K562 (cell line): Measurements from ENCODE around the gene MTG2. TPM values are rescaled to one million over a fixed set of nuclear protein-coding genes. Genes with fewer than 3 reads are reported as not detected.

ENCODE experiments used
- ATF7 ChIP-seq: fragments of 450-650 bp; IDR thresholded peaks from 2 replicates; pipeline ENCODE4 v1.7.1; 2014; ENCODE audit warnings: mild to moderate bottlenecking, moderate library complexity
- CHD4 ChIP-seq: fragments of 200-600 bp; sonication (generic); IDR thresholded peaks from 3 replicates; pipeline ENCODE4 v1.6.1; 2012; ENCODE audit warnings: low read depth, mild to moderate bottlenecking, mixed read lengths, low read length, inconsistent platforms; ENCODE audit not compliant: insufficient read depth, insufficient replicate concordance, poor library complexity, severe bottlenecking
- COPS2 ChIP-seq: fragments of 450-650 bp; conservative IDR thresholded peaks from 2 replicates; pipeline ENCODE4 v1.6.1; 2016; ENCODE audit warnings: mild to moderate bottlenecking, moderate library complexity
- CREB3 ChIP-seq: fragments of 450-650 bp; conservative IDR thresholded peaks from 2 replicates; pipeline ENCODE4 v1.6.1; 2016; ENCODE audit warnings: missing genetic modification characterization, low read depth, mild to moderate bottlenecking, missing compliant biosample characterization, moderate library complexity
- FIP1L1 ChIP-seq: fragments of 200-400 bp; formaldehyde crosslinking; IDR thresholded peaks from 2 replicates; pipeline ENCODE4 v1.6.1; 2018; ENCODE audit warnings: mild to moderate bottlenecking, low read depth, low read length; ENCODE audit not compliant: poor library complexity, severe bottlenecking
- JUND ChIP-seq, 2 experiments: IDR thresholded peaks; 2 replicates in 1 of 2; 3 replicates in 1 of 2; pipeline ENCODE4 v1.6.1; 2011; ENCODE audit warnings: borderline replicate concordance in 2 of 2, low read depth in 2 of 2, low read length in 2 of 2, improper control_type of control experiment in 1 of 2, missing biosample characterization in 1 of 2, missing genetic modification characterization in 1 of 2, missing genetic modification reagents in 1 of 2
- RBBP5 ChIP-seq: fragments of 200-600 bp; sonication (generic); IDR thresholded peaks from 2 replicates; pipeline ENCODE4 v1.6.1; 2012; ENCODE audit warnings: borderline replicate concordance, mild to moderate bottlenecking, low read length, control low read depth, inconsistent platforms; ENCODE audit not compliant: insufficient read depth, poor library complexity, severe bottlenecking
- RBFOX2 ChIP-seq: fragments of 200-400 bp; formaldehyde crosslinking; IDR thresholded peaks from 2 replicates; pipeline ENCODE4 v1.6.1; 2017; ENCODE audit warnings: low read depth, mild to moderate bottlenecking, low read length, moderate library complexity
- TBP ChIP-seq: optimal IDR thresholded peaks from 2 replicates; pipeline ENCODE3; 2011; ENCODE audit warnings: low read depth, low read length, improper control_type of control experiment
- ZC3H11A ChIP-seq: IDR thresholded peaks from 2 replicates; pipeline ENCODE4 v1.6.1; 2012; ENCODE audit warnings: low read depth, low read length, improper control_type of control experiment
- ZNF134 ChIP-seq: fragments of 250-450 bp; sonication (Bioruptor Pico); conservative IDR thresholded peaks from 2 replicates; pipeline ENCODE4 v1.4.0; 2020
- ZNF165 ChIP-seq: fragments of 250-450 bp; sonication (Bioruptor Pico); IDR thresholded peaks from 2 replicates; pipeline ENCODE4 v1.4.0; 2020; ENCODE audit warnings: borderline replicate concordance
- polyA plus RNA-seq, 8 experiments: library from polyadenylated mRNA; depleted of rRNA in 4 of 8; stranded (reverse) in 5 of 8; unstranded in 3 of 8; fragments of >200 nt; fragmentation: Nextera tagmentation in 2 of 8; fragmentation: Illumina TruSeq in 1 of 8; extraction: Ambion mirVana in 2 of 8; extraction: Trizol in 1 of 8; gene quantifications; 2 replicates each; pipeline versions ENCODE4 v1.2.1 to v1.2.3, GENCODE V29; 2011 to 2014; ENCODE audit warnings: inconsistent platforms in 1 of 8, missing spikeins in 1 of 8
- total RNA-seq, 7 experiments: library from RNA; depleted of rRNA in 6 of 7; stranded (reverse); fragments of >200 nt in 6 of 7; fragmentation: Illumina TruSeq in 2 of 7; extraction: Trizol in 2 of 7; gene quantifications; 2 replicates each; pipeline versions ENCODE4 v1.2.1 to v1.2.3, GENCODE V29; 2011 to 2021; ENCODE audit warnings: low replicate concordance in 1 of 7
- TF ChIP-seq, protein P1 (sequence below): fragments of 450-650 bp; IDR thresholded peaks from 2 replicates; pipeline ENCODE4 v1.7.0; 2016; ENCODE audit warnings: borderline replicate concordance
- TF ChIP-seq, protein P2 (sequence below), 2 experiments: IDR thresholded peaks; 2 replicates each; pipeline ENCODE4 v1.6.1; 2012; ENCODE audit warnings: improper control_type of control experiment in 2 of 2, low read depth in 2 of 2, low read length in 2 of 2, borderline replicate concordance in 1 of 2
- TF ChIP-seq, protein P3 (sequence below): fragments of 450-650 bp; IDR thresholded peaks from 2 replicates; pipeline ENCODE4 v1.6.1; 2014; ENCODE audit warnings: low read depth, mild to moderate bottlenecking, moderate library complexity, borderline replicate concordance
- TF ChIP-seq, protein P4 (sequence below): sonication (generic); formaldehyde crosslinking; IDR thresholded peaks from 2 replicates; pipeline ENCODE4 v1.8.1; 2023; ENCODE audit warnings: mild to moderate bottlenecking, missing genetic modification reagents

MTG2 gene
- total and polyA plus RNA-seq, 9 of the 15 experiments (the other 6 are each of a cell fraction or from before 2014, with no cell fraction given), result 8.7 to 67.5 (median 44.5) TPM

DNA sequence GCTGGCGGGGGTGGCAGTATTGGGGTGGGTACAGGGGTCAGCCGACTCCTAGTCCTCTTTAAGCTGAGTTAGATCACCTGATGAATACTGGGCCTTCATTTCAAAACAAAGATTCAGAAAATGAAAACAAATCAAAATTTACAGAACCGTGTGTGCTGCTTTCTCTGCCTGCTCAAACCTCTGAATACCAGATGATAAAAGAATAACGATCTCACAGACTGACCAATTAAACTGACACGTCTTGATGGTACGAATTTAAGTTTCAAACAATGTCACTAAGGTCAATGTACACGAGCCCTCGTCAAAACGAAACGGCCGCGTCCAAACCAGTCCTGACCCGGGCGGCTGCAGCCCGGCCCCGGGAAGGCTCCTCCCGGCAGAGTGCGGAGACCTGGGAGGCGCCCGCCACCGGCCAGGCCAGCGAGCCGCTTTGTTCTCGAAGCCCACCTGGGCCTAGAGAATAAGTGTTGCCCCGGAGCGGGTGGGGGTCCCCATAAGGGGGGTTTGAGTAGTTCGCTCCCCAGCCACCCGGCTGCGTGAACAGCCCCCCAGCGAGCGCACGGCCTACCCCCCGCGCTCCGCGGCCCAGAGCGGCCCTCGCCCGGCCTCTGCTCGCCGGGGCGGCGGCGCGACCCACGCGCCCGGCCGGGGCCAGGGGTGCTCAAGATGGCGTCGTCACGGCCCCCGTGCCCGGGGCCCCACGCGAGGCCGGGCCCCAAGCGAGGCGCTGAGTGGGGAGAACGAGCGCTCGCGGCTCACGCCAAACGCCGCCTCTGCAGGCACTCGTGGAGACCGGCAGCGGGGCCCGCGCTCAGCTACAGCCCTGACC lies 40.4 kb upstream of the MTG2 start (continued):
- TF ChIP-seq, protein P1, sequence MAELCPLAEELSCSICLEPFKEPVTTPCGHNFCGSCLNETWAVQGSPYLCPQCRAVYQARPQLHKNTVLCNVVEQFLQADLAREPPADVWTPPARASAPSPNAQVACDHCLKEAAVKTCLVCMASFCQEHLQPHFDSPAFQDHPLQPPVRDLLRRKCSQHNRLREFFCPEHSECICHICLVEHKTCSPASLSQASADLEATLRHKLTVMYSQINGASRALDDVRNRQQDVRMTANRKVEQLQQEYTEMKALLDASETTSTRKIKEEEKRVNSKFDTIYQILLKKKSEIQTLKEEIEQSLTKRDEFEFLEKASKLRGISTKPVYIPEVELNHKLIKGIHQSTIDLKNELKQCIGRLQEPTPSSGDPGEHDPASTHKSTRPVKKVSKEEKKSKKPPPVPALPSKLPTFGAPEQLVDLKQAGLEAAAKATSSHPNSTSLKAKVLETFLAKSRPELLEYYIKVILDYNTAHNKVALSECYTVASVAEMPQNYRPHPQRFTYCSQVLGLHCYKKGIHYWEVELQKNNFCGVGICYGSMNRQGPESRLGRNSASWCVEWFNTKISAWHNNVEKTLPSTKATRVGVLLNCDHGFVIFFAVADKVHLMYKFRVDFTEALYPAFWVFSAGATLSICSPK, result no peak
- no peak for TF ChIP-seq ZNF134 (CRISPR knock-in tag)
- no peak for TF ChIP-seq ZC3H11A
- TF ChIP-seq, protein P2, sequence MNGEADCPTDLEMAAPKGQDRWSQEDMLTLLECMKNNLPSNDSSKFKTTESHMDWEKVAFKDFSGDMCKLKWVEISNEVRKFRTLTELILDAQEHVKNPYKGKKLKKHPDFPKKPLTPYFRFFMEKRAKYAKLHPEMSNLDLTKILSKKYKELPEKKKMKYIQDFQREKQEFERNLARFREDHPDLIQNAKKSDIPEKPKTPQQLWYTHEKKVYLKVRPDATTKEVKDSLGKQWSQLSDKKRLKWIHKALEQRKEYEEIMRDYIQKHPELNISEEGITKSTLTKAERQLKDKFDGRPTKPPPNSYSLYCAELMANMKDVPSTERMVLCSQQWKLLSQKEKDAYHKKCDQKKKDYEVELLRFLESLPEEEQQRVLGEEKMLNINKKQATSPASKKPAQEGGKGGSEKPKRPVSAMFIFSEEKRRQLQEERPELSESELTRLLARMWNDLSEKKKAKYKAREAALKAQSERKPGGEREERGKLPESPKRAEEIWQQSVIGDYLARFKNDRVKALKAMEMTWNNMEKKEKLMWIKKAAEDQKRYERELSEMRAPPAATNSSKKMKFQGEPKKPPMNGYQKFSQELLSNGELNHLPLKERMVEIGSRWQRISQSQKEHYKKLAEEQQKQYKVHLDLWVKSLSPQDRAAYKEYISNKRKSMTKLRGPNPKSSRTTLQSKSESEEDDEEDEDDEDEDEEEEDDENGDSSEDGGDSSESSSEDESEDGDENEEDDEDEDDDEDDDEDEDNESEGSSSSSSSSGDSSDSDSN (IDR thresholded peaks at IDR 0.05; ENCODE audit: borderline replicate concordance in 1 of 2, low read depth in 2 of 2, low read length in 2 of 2), result peak; percentile 80 to 85; a peak in 2 of 4 replicates
- TF ChIP-seq, protein P3, sequence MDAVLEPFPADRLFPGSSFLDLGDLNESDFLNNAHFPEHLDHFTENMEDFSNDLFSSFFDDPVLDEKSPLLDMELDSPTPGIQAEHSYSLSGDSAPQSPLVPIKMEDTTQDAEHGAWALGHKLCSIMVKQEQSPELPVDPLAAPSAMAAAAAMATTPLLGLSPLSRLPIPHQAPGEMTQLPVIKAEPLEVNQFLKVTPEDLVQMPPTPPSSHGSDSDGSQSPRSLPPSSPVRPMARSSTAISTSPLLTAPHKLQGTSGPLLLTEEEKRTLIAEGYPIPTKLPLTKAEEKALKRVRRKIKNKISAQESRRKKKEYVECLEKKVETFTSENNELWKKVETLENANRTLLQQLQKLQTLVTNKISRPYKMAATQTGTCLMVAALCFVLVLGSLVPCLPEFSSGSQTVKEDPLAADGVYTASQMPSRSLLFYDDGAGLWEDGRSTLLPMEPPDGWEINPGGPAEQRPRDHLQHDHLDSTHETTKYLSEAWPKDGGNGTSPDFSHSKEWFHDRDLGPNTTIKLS, result no peak
- TF ChIP-seq JUND (IDR thresholded peaks at IDR 0.05; ENCODE audit: borderline replicate concordance, low read depth, low read length), result no peak
- no peak for TF ChIP-seq JUND (tag; IDR thresholded peaks at IDR 0.05; ENCODE audit: borderline replicate concordance, low read depth, low read length)
- no peak for TF ChIP-seq ZNF165
- no peak for TF ChIP-seq ATF7
- TF ChIP-seq, protein P4, sequence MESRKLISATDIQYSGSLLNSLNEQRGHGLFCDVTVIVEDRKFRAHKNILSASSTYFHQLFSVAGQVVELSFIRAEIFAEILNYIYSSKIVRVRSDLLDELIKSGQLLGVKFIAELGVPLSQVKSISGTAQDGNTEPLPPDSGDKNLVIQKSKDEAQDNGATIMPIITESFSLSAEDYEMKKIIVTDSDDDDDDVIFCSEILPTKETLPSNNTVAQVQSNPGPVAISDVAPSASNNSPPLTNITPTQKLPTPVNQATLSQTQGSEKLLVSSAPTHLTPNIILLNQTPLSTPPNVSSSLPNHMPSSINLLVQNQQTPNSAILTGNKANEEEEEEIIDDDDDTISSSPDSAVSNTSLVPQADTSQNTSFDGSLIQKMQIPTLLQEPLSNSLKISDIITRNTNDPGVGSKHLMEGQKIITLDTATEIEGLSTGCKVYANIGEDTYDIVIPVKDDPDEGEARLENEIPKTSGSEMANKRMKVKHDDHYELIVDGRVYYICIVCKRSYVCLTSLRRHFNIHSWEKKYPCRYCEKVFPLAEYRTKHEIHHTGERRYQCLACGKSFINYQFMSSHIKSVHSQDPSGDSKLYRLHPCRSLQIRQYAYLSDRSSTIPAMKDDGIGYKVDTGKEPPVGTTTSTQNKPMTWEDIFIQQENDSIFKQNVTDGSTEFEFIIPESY, result no peak
- TF ChIP-seq TBP, result peak; percentile 16
- no peak for TF ChIP-seq COPS2
- TF ChIP-seq RBFOX2, result peak; percentile 49
- TF ChIP-seq FIP1L1, result peak; percentile 27
- peak; percentile 86 for TF ChIP-seq RBBP5
- no peak for TF ChIP-seq CHD4
- TF ChIP-seq CREB3 (tag), result no peak
